Measurements from ENCODE around the gene KIAA1671. TPM values are rescaled to one million over a fixed set of nuclear protein-coding genes. Genes with fewer than 3 reads are reported as not detected.
A peak's percentile ranks its signal among the peaks of the same experiment; 100 is the strongest.

The KIAA1671 gene
- total RNA-seq, 1 donor from 2014 or later = 62.1 TPM

DNA sequence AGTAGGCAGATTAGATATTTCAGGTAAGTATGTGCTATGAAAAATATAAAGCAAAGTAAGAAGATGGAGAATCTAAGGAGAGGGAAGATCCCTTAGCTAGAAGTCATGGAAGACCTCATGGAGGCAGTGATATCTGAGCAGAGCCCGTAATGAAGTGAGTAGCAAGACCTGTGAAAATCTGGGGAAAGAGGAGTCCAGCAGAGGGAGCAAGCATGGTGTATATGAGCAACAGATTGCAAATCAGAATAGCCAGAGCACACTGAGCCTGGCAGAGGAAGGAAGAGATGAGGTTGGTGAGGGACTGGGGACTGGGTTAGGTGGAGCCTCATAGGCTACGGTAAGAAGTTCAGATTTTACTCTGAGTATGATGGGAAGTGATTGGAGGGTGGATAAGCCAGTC, 15.4 kb upstream of the KIAA1671 start:
- Mint-ChIP-seq H3K27me3 (no peaks in the 10 kb centered on the region), H3K9me3 (ENCODE audit: low read depth) (no peaks in the 10 kb centered on the region), H3K27ac (no peak overlapping the region), H3K4me3 (ENCODE audit: low read depth) (no peak overlapping the region), H3K4me1 (ENCODE audit: low read depth) (no peaks in the 10 kb centered on the region), H3K36me3 (ENCODE audit: insufficient read depth) (no peaks in the 10 kb centered on the region)
- TF ChIP-seq CTCF (IDR thresholded peaks at IDR 0.05; ENCODE audit: unreplicated experiment) = peak; percentile 48
- DNase-seq (ENCODE audit: low spot score, unreplicated experiment) = no peak

DNA sequence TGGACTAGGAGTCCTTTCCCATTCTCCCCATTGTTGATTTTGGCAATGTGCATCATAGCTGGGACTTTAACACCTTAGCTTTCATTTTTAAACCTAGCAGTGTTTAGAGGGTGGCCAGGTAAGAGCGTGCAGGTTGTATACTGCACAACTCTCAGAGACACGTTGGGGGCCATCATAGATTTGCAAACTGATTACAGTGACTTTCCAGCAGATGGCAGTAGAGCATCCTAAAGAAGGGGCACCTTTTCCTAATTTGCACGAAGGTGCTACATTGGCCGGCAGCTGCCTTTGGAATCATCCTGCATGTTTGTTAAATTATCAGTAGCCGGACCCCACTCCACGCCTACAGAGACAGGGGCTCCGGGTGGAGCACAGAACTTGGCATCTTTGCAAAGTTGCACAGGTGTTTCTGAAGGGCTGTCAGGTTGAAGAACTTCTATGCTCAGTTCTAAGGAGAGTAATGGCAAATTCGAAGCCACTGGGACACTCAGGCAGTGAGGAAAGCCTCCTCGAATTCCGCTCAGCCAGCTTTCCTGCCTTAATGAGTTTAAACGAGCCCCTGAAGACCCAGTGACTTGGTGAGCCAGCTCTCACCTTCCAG, 13.7 kb upstream of the KIAA1671 start:
- DNase-seq (ENCODE audit: low spot score, unreplicated experiment) = no peak
- Mint-ChIP-seq H3K27ac (peak overlapping the region; percentile 4), H3K4me1 (ENCODE audit: low read depth) (peaks cover 2% of the 10 kb centered on the region), H3K36me3 (ENCODE audit: insufficient read depth) (no peaks in the 10 kb centered on the region), H3K27me3 (no peaks in the 10 kb centered on the region), H3K4me3 (ENCODE audit: low read depth) (no peak overlapping the region), H3K9me3 (ENCODE audit: low read depth) (no peaks in the 10 kb centered on the region)
- TF ChIP-seq CTCF (IDR thresholded peaks at IDR 0.05; ENCODE audit: unreplicated experiment) = peak; percentile 77

DNA sequence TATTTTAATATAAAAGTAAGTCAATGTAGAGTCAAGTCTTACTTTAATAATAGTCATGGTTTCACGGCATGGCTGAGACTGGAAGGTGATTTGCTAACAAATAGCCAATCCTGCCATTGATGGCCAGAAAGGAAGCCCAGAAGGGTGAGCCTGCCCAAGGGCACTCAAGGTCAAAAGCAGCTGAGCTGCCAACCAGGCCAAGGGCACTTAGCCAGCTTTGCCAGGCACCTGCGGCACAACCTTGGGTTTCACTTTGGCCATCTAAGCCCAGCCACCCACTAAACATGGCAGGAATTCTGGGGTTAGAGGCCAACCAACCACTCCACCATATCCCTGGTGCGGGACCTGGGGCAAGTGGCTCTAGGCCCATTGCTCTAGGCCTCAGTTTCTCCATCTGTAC, 10.2 kb upstream of the KIAA1671 start:
- H3K4me3 Mint-ChIP-seq (ENCODE audit: low read depth) = no peak overlapping the region
- H3K27me3 Mint-ChIP-seq = no peaks in the 10 kb centered on the region
- H3K27ac Mint-ChIP-seq = no peak overlapping the region
- no peak for DNase-seq (ENCODE audit: low spot score, unreplicated experiment)
- H3K4me1 Mint-ChIP-seq (ENCODE audit: low read depth) = peaks cover 15% of the 10 kb centered on the region
- H3K9me3 Mint-ChIP-seq (ENCODE audit: low read depth) = peaks cover 4% of the 10 kb centered on the region
- TF ChIP-seq CTCF (IDR thresholded peaks at IDR 0.05; ENCODE audit: unreplicated experiment) = no peak
- H3K36me3 Mint-ChIP-seq (ENCODE audit: insufficient read depth) = no peaks in the 10 kb centered on the region

GRCh38 chr22:24944217-24944937, 8.1 kb upstream of the KIAA1671 start:
- DNase-seq (ENCODE audit: low spot score, unreplicated experiment) = no peak
- Mint-ChIP-seq H3K36me3 (ENCODE audit: insufficient read depth) (no peaks in the 10 kb centered on the region), H3K9me3 (ENCODE audit: low read depth) (peaks cover 4% of the 10 kb centered on the region), H3K4me1 (ENCODE audit: low read depth) (peaks cover 25% of the 10 kb centered on the region), H3K27ac (no peak overlapping the region), H3K4me3 (ENCODE audit: low read depth) (no peak overlapping the region), H3K27me3 (no peaks in the 10 kb centered on the region)
- TF ChIP-seq CTCF (IDR thresholded peaks at IDR 0.05; ENCODE audit: unreplicated experiment) = no peak

- peaks cover 4% of the 10 kb centered on the region for H3K9me3 Mint-ChIP-seq (ENCODE audit: low read depth)
- no peaks in the 10 kb centered on the region for H3K36me3 Mint-ChIP-seq (ENCODE audit: insufficient read depth)
- H3K27ac Mint-ChIP-seq = peak overlapping the region; percentile 77
- no peak for DNase-seq (ENCODE audit: low spot score, unreplicated experiment)
- peaks cover 28% of the 10 kb centered on the region for H3K4me1 Mint-ChIP-seq (ENCODE audit: low read depth)
- no peaks in the 10 kb centered on the region for H3K27me3 Mint-ChIP-seq
- no peak overlapping the region for H3K4me3 Mint-ChIP-seq (ENCODE audit: low read depth)
- no peak for TF ChIP-seq CTCF (IDR thresholded peaks at IDR 0.05; ENCODE audit: unreplicated experiment)
These were observed 7.1 kb upstream of the KIAA1671 start for GRCh38 chr22:24945430-24945829.
